GM12874 (cell line): ENCODE results near the gene FLNB.

Experiments used
- CTCF ChIP-seq: IDR thresholded peaks from 2 replicates; pipeline ENCODE4 v1.5.1; 2011; ENCODE audit warnings: low read depth, mild to moderate bottlenecking, control low read depth, low read length, moderate library complexity; ENCODE audit not compliant: insufficient read depth

FLNB gene

GRCh38 chr3:57982561-57983243 lies 25.5 kb upstream of the FLNB start:
- no peak for TF ChIP-seq CTCF

- TF ChIP-seq CTCF = no peak
These were observed 24.3 kb upstream of the FLNB start for GRCh38 chr3:57983734-57984518.

GRCh38 chr3:57985176-57985983 lies 22.8 kb upstream of the FLNB start:
- TF ChIP-seq CTCF = no peak

- TF ChIP-seq CTCF = no peak
These were observed 22.3 kb upstream of the FLNB start for GRCh38 chr3:57985984-57986246.

GRCh38 chr3:57986261-57986660 lies 22.0 kb upstream of the FLNB start:
- no peak for TF ChIP-seq CTCF

GRCh38 chr3:57989646-57990045 lies 18.6 kb upstream of the FLNB start:
- no peak for TF ChIP-seq CTCF

GRCh38 chr3:57992452-57993213 lies 15.6 kb upstream of the FLNB start:
- no peak for TF ChIP-seq CTCF
